Measurements from ENCODE around the gene GDPD5. TPM values are rescaled to one million over a fixed set of nuclear protein-coding genes. Genes with fewer than 3 reads are reported as not detected.

The GDPD5 gene
- total and polyA plus RNA-seq, 2 donors (not counting 1 experiment from before 2014, with no cell fraction given) = 2.5 to 3.1 TPM

- no peaks in the 10 kb centered on the region for H3K4me1 ChIP-seq (ENCODE audit: control insufficient read depth, extremely low read depth, insufficient read depth, low read length)
- no peak overlapping the region for H3K9ac ChIP-seq (ENCODE audit: insufficient read depth, low read length)
- no peaks in the 10 kb centered on the region for H3K36me3 ChIP-seq (ENCODE audit: control insufficient read depth, insufficient read depth, low read length)
- no peak overlapping the region for H3K4me3 ChIP-seq (replicated peaks in 1 of 4; ENCODE audit: control extremely low read depth in 1 of 4, insufficient read depth in 1 of 4, low read depth in 3 of 4, low read length in 4 of 4)
- H3K27me3 ChIP-seq (ENCODE audit: control insufficient read depth, insufficient read depth, low read length) = peaks cover 4% of the 10 kb centered on the region
- no peak for TF ChIP-seq EZH2 (IDR thresholded peaks at IDR 0.05; ENCODE audit: low read length, missing control alignments)
- no peak for TF ChIP-seq CTCF (conservative IDR thresholded peaks at IDR 0.05 in 1 of 2, IDR thresholded peaks at IDR 0.05 in 1 of 2; ENCODE audit: low read depth in 1 of 2, low read length in 2 of 2)
- H3K27ac ChIP-seq (ENCODE audit: insufficient read depth, low read length) = no peak overlapping the region
- DNase-seq (ENCODE audit: low read depth in 2 of 2) = no peak
- H3K9me3 ChIP-seq (ENCODE audit: control insufficient read depth, insufficient read depth, low read depth, low read length) = no peaks in the 10 kb centered on the region
- H3K79me2 ChIP-seq (ENCODE audit: control insufficient read depth, insufficient read depth, low read length) = no peaks in the 10 kb centered on the region
- no peak overlapping the region for H2AFZ ChIP-seq (ENCODE audit: low read length)
- no peak overlapping the region for H3K4me2 ChIP-seq (ENCODE audit: extremely low read depth, insufficient read depth, low read length)
- H4K20me1 ChIP-seq (ENCODE audit: control insufficient read depth, extremely low read depth, insufficient read depth, low read length) = no peaks in the 10 kb centered on the region
These were observed 15.1 kb downstream of the GDPD5 start for GRCh38 chr11:75510723-75511019.

- Histone ChIP-seq H2AFZ (ENCODE audit: low read length) (no peak overlapping the region), H3K9me3 (ENCODE audit: control insufficient read depth, insufficient read depth, low read depth, low read length) (no peaks in the 10 kb centered on the region), H3K27me3 (ENCODE audit: control insufficient read depth, insufficient read depth, low read length) (peaks cover 4% of the 10 kb centered on the region), H3K27ac (ENCODE audit: insufficient read depth, low read length) (no peak overlapping the region), H3K36me3 (ENCODE audit: control insufficient read depth, insufficient read depth, low read length) (no peaks in the 10 kb centered on the region), H3K4me2 (ENCODE audit: extremely low read depth, insufficient read depth, low read length) (no peak overlapping the region), H3K4me1 (ENCODE audit: control insufficient read depth, extremely low read depth, insufficient read depth, low read length) (no peaks in the 10 kb centered on the region), H3K9ac (ENCODE audit: insufficient read depth, low read length) (no peak overlapping the region), H3K4me3 (replicated peaks in 1 of 4; ENCODE audit: control extremely low read depth in 1 of 4, insufficient read depth in 1 of 4, low read depth in 3 of 4, low read length in 4 of 4) (no peak overlapping the region), H3K79me2 (ENCODE audit: control insufficient read depth, insufficient read depth, low read length) (no peaks in the 10 kb centered on the region), H4K20me1 (ENCODE audit: control insufficient read depth, extremely low read depth, insufficient read depth, low read length) (no peaks in the 10 kb centered on the region)
- DNase-seq (ENCODE audit: low read depth in 2 of 2) = no peak
- TF ChIP-seq CTCF (conservative IDR thresholded peaks at IDR 0.05 in 1 of 2, IDR thresholded peaks at IDR 0.05 in 1 of 2; ENCODE audit: low read depth in 1 of 2, low read length in 2 of 2) = no peak
- no peak for TF ChIP-seq EZH2 (IDR thresholded peaks at IDR 0.05; ENCODE audit: low read length, missing control alignments)
These were observed 15.6 kb downstream of the GDPD5 start for GRCh38 chr11:75510004-75510722.

- Histone ChIP-seq H3K27me3 (ENCODE audit: control insufficient read depth, insufficient read depth, low read length) (peaks cover 4% of the 10 kb centered on the region), H3K9me3 (ENCODE audit: control insufficient read depth, insufficient read depth, low read depth, low read length) (no peaks in the 10 kb centered on the region), H4K20me1 (ENCODE audit: control insufficient read depth, extremely low read depth, insufficient read depth, low read length) (no peaks in the 10 kb centered on the region), H3K4me2 (ENCODE audit: extremely low read depth, insufficient read depth, low read length) (no peak overlapping the region), H3K4me1 (ENCODE audit: control insufficient read depth, extremely low read depth, insufficient read depth, low read length) (no peaks in the 10 kb centered on the region), H3K79me2 (ENCODE audit: control insufficient read depth, insufficient read depth, low read length) (no peaks in the 10 kb centered on the region), H3K36me3 (ENCODE audit: control insufficient read depth, insufficient read depth, low read length) (no peaks in the 10 kb centered on the region), H3K27ac (ENCODE audit: insufficient read depth, low read length) (no peak overlapping the region), H2AFZ (ENCODE audit: low read length) (no peak overlapping the region), H3K9ac (ENCODE audit: insufficient read depth, low read length) (no peak overlapping the region), H3K4me3 (replicated peaks in 1 of 4; ENCODE audit: control extremely low read depth in 1 of 4, insufficient read depth in 1 of 4, low read depth in 3 of 4, low read length in 4 of 4) (no peak overlapping the region)
- TF ChIP-seq EZH2 (IDR thresholded peaks at IDR 0.05; ENCODE audit: low read length, missing control alignments) (no peak), CTCF (conservative IDR thresholded peaks at IDR 0.05 in 1 of 2, IDR thresholded peaks at IDR 0.05 in 1 of 2; ENCODE audit: low read depth in 1 of 2, low read length in 2 of 2) (peak in 1 of 2 donors; percentile 6)
- DNase-seq (ENCODE audit: low read depth in 2 of 2) = no peak
These were observed 16.6 kb downstream of the GDPD5 start for GRCh38 chr11:75509020-75509720.

All from fibroblast of lung (primary cell).